HL-60 (cell line): ENCODE data around the gene CTRB2.

Experiments
- POLR2AphosphoS5 ChIP-seq: IDR thresholded peaks from 2 replicates; pipeline ENCODE4 v1.6.1; 2012; ENCODE audit warnings: low read depth
- SPI1 ChIP-seq: IDR thresholded peaks from 2 replicates; pipeline ENCODE4 v1.6.1; 2012; ENCODE audit warnings: low read depth, mild to moderate bottlenecking, borderline replicate concordance

DNA sequence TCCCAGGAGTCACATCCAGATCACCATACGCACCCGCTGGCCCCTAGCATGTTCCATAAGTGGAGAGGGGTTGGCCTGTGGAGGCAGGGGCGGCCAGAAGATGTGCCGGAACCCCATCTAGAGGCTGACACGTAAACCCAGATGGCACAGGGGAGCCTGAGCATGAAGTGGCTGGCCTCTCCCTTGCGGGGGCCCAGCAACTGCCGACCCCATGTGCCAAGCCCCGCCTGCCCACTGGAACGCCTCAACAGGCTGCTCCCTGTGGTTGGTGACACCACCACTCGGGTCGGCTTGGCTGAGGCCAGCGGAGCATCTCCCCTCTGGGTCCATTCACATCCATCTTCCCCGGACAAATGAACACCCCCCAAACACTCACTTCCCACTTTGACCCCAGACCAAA, 35.0 kb upstream of the CTRB2 start:
- TF ChIP-seq POLR2AphosphoS5, result no peak
- TF ChIP-seq SPI1, result no peak
